Endothelial cell of hepatic sinusoid (primary cell): Measurements from ENCODE around the gene BAZ2A.
"Not testable (repeated sequence)": the region's sequence is repeated elsewhere in the genome, so short reads cannot be mapped to it uniquely, and the experiment has no call there.

Experiments used
- in situ Hi-C: cut with HindIII; loops from 2 replicates; pipeline ENCODE4 v1.10.0; 2017; ENCODE audit warnings: low sequenced_read_pairs

The BAZ2A gene

GRCh38 chr12:56630180-56630632 lies at the start of gene BAZ2A:
Gene BAZ2A (minus strand): TSS chr12:56630326. CDS start chr12:56617530, 12,796 bp downstream.
- in situ Hi-C loops: no loop called here

- in situ Hi-C loops: no loop called here
These were observed 48.7 kb upstream of the BAZ2A start for GRCh38 chr12:56678852-56679251.

GRCh38 chr12:56677680-56678079 lies 47.6 kb upstream of the BAZ2A start:
- in situ Hi-C loops: no loop called here

- in situ Hi-C loops: no loop called here
These were observed 46.9 kb upstream of the BAZ2A start for GRCh38 chr12:56676851-56677580.

- in situ Hi-C loops: loop anchor here (5.0 kb wide), 1 partner anchor 34 kb away; no protein-coding TSS in a partner anchor
These were observed 41.5 kb upstream of the BAZ2A start for GRCh38 chr12:56671608-56672007.

GRCh38 chr12:56670836-56671235 lies 40.7 kb upstream of the BAZ2A start:
- in situ Hi-C loops: loop anchor here (5.0 kb wide), 1 partner anchor 34 kb away; no protein-coding TSS in a partner anchor

- in situ Hi-C loops: no loop called here
These were observed 38.0 kb upstream of the BAZ2A start for GRCh38 chr12:56668197-56668457.

GRCh38 chr12:56661979-56662638 lies 32.0 kb upstream of the BAZ2A start:
- in situ Hi-C loops: no loop called here

- in situ Hi-C loops: no loop called here
These were observed 31.4 kb upstream of the BAZ2A start for GRCh38 chr12:56661560-56661959.

- in situ Hi-C loops: no loop called here
These were observed 28.8 kb upstream of the BAZ2A start for GRCh38 chr12:56658921-56659320.

- in situ Hi-C loops: no loop called here
These were observed 27.6 kb upstream of the BAZ2A start for GRCh38 chr12:56657416-56658379.

GRCh38 chr12:56653781-56654180 lies 23.7 kb upstream of the BAZ2A start:
- in situ Hi-C loops: not testable (repeated sequence)

- in situ Hi-C loops: not testable (repeated sequence)
These were observed 17.9 kb upstream of the BAZ2A start for GRCh38 chr12:56648023-56648422.

GRCh38 chr12:56645717-56646446 lies 15.8 kb upstream of the BAZ2A start, which contains the start of gene ATP5F1B:
Gene ATP5F1B (minus strand): TSS chr12:56645984. CDS start chr12:56645963, 21 bp downstream.
- in situ Hi-C loops: no loop called here

- in situ Hi-C loops: no loop called here
These were observed 15.1 kb upstream of the BAZ2A start for GRCh38 chr12:56645201-56645716.

- in situ Hi-C loops: no loop called here
These were observed 14.5 kb upstream of the BAZ2A start for GRCh38 chr12:56644654-56645053.

GRCh38 chr12:56641219-56641618 lies 11.1 kb upstream of the BAZ2A start:
- in situ Hi-C loops: no loop called here

GRCh38 chr12:56637621-56638020 lies 7.5 kb upstream of the BAZ2A start:
- in situ Hi-C loops: loop anchor here (5.0 kb wide), 1 partner anchor 35 kb away; no protein-coding TSS in a partner anchor

GRCh38 chr12:56636675-56637540 lies 6.8 kb upstream of the BAZ2A start:
- in situ Hi-C loops: loop anchor here (5.0 kb wide), 1 partner anchor 35 kb away; no protein-coding TSS in a partner anchor
